Esophagus muscularis mucosa (tissue), 4 donors: ENCODE measurements around the gene ZBED6. TPM values are rescaled to one million over a fixed set of nuclear protein-coding genes. Genes with fewer than 3 reads are reported as not detected.

Experiments
- DNase-seq: peaks from one replicate; pipeline ENCODE4 v3.0.0-alpha.2; 2017; ENCODE audit errors: extremely low spot score
- H3K27ac ChIP-seq, 4 donors: fragments of 200-600 bp; sonication (generic); replicated peaks in 1 of 4; 1 replicate in 3 of 4; 2 replicates in 1 of 4; pipeline ENCODE4 v1.5.1; 2016 to 2019; ENCODE audit warnings: mild to moderate bottlenecking in 1 of 4
- H3K27me3 ChIP-seq, 4 donors: fragments of 200-600 bp; sonication (generic); one replicate each; pipeline versions ENCODE4 v1.5.1 to v1.6.0; 2016 to 2019
- H3K36me3 ChIP-seq, 4 donors: fragments of 200-600 bp; sonication (generic); one replicate each; pipeline ENCODE4 v1.5.1; 2016 to 2019
- H3K4me1 ChIP-seq, 4 donors: fragments of 200-600 bp; sonication (generic); one replicate each; pipeline ENCODE4 v1.5.1; 2016 to 2019
- H3K4me3 ChIP-seq, 4 donors: fragments of 200-600 bp; sonication (generic); 1 replicate in 2 of 4; 2 replicates in 2 of 4; pipeline ENCODE4 v1.5.1; 2016 to 2019; ENCODE audit warnings: mild to moderate bottlenecking in 4 of 4, moderate library complexity in 1 of 4
- H3K9me3 ChIP-seq, 4 donors: fragments of 200-600 bp; sonication (generic); 1 replicate in 3 of 4; 2 replicates in 1 of 4; pipeline ENCODE4 v1.5.1; 2016 to 2019
- CTCF ChIP-seq, 3 experiments: fragments of 200-600 bp in 2 of 3; fragments of 450-650 bp in 1 of 3; sonication (generic) in 2 of 3; IDR thresholded peaks; one replicate each; pipeline ENCODE4 v1.5.1; 2017 to 2019; ENCODE audit warnings: antibody characterized with exemption in 3 of 3, mild to moderate bottlenecking in 2 of 3, moderate library complexity in 1 of 3
- EP300 ChIP-seq: sonication (generic); formaldehyde crosslinking; IDR thresholded peaks from one replicate; pipeline ENCODE4 v1.6.1; 2017; ENCODE audit warnings: antibody characterized with exemption
- POLR2A ChIP-seq: fragments of 450-650 bp; IDR thresholded peaks from one replicate; pipeline ENCODE4 v1.6.1; 2017; ENCODE audit warnings: antibody characterized with exemption, moderate library complexity, mild to moderate bottlenecking, low read depth
- POLR2AphosphoS5 ChIP-seq, 2 donors: sonication (generic); formaldehyde crosslinking; IDR thresholded peaks; one replicate each; pipeline ENCODE4 v1.6.1; 2017; ENCODE audit warnings: antibody characterized with exemption in 2 of 2
- WGBS: methylation state at CpG from one replicate; pipeline ENCODE4 v1.1.5; 2018; 5-methylcytosine and 5-hydroxymethylcytosine counted together
- intact Hi-C: fragments of 100-400 bp; cut with DNase I; formaldehyde crosslinking; loops from one replicate; pipeline ENCODE4 v1.15.1; 2023
- total RNA-seq, 4 donors: library from RNA; depleted of rRNA; stranded (reverse); fragments of >200 nt; gene quantifications; one replicate each; pipeline versions ENCODE4 v1.1.0 to v1.2.1, GENCODE V29; 2016

ZBED6 gene
- total RNA-seq, 4 donors from 2014 or later = 13.7 to 20.4 (median 15.0) TPM

- H3K27ac ChIP-seq = peak overlapping the region; percentile 94 to 98 (median 96)
- H3K36me3 ChIP-seq = peaks cover 0 to 10% (median 3%) of the 10 kb centered on the region in 4 donors
- 76% methylated on average over 19 of the region's 19 CpGs for WGBS
- H3K9me3 ChIP-seq = no peaks in the 10 kb centered on the region
- H3K4me3 ChIP-seq = peak overlapping the region; percentile 78 to 86 (median 80)
- no peak for DNase-seq
- no peaks in the 10 kb centered on the region for H3K27me3 ChIP-seq
- TF ChIP-seq EP300 (no peak), POLR2A (no peak), POLR2AphosphoS5 (IDR thresholded peaks at IDR 0.05) (no peak), CTCF (IDR thresholded peaks at IDR 0.05) (no peak)
- intact Hi-C loops = no loop called here
- peaks cover 30 to 42% (median 41%) of the 10 kb centered on the region in 4 donors for H3K4me1 ChIP-seq
Measured at GRCh38 chr1:203794764-203795440, 521 bp upstream of the ZBED6 start.

GRCh38 chr1:203796236-203796605 is 798 bp downstream of the ZBED6 start:
- H3K4me3 ChIP-seq = peak overlapping the region; percentile 78 to 86 (median 80)
- peak overlapping the region; percentile 94 to 98 (median 96) for H3K27ac ChIP-seq
- H3K36me3 ChIP-seq = peaks cover 0 to 10% (median 3%) of the 10 kb centered on the region in 4 donors
- H3K27me3 ChIP-seq = no peaks in the 10 kb centered on the region
- 0% methylated on average over 12 of the region's 12 CpGs for WGBS
- H3K9me3 ChIP-seq = no peaks in the 10 kb centered on the region
- DNase-seq = no peak
- peaks cover 43 to 55% (median 54%) of the 10 kb centered on the region in 4 donors for H3K4me1 ChIP-seq
- TF ChIP-seq CTCF (IDR thresholded peaks at IDR 0.05) (no peak), POLR2A (no peak), POLR2AphosphoS5 (IDR thresholded peaks at IDR 0.05) (no peak), EP300 (no peak)
- intact Hi-C loops = no loop called here

- DNase-seq = no peak
- Histone ChIP-seq H3K36me3 (peaks cover 0 to 10% (median 3%) of the 10 kb centered on the region in 4 donors), H3K27ac (peak overlapping the region in 3 of 4 donors; percentile 96 to 98 (median 97)), H3K9me3 (no peaks in the 10 kb centered on the region), H3K27me3 (no peaks in the 10 kb centered on the region), H3K4me3 (peak overlapping the region; percentile 78 to 86 (median 80)), H3K4me1 (peaks cover 47 to 65% (median 61%) of the 10 kb centered on the region in 4 donors)
- WGBS = 51% methylated on average over 2 of the region's 2 CpGs
- intact Hi-C loops = no loop called here
- TF ChIP-seq CTCF (IDR thresholded peaks at IDR 0.05) (no peak), EP300 (no peak), POLR2AphosphoS5 (IDR thresholded peaks at IDR 0.05) (no peak), POLR2A (no peak)
Measured at GRCh38 chr1:203797216-203797615, 1.8 kb downstream of the ZBED6 start.

GRCh38 chr1:203797948-203798655 is 2.7 kb downstream of the ZBED6 start:
- Histone ChIP-seq H3K27ac (peak overlapping the region in 1 of 4 donors; percentile 17), H3K4me1 (peaks cover 47 to 70% (median 66%) of the 10 kb centered on the region in 4 donors), H3K27me3 (no peaks in the 10 kb centered on the region)

More at GRCh38 chr1:203797948-203798655, 2.7 kb downstream of the ZBED6 start:
- intact Hi-C loops = no loop called here
- no peak for DNase-seq
- 63% methylated on average over 6 of the region's 6 CpGs for whole genome bisulfite sequencing
- TF ChIP-seq POLR2AphosphoS5 (IDR thresholded peaks at IDR 0.05) (no peak), POLR2A (no peak), EP300 (no peak), CTCF (IDR thresholded peaks at IDR 0.05) (no peak)
- Histone ChIP-seq H3K9me3 (no peaks in the 10 kb centered on the region), H3K36me3 (peaks cover 2 to 11% (median 4%) of the 10 kb centered on the region in 4 donors), H3K4me3 (peak overlapping the region in 2 of 4 donors; percentile 10 to 82)
